ENCODE data around the gene ZFHX3.

ZFHX3 gene

DNA sequence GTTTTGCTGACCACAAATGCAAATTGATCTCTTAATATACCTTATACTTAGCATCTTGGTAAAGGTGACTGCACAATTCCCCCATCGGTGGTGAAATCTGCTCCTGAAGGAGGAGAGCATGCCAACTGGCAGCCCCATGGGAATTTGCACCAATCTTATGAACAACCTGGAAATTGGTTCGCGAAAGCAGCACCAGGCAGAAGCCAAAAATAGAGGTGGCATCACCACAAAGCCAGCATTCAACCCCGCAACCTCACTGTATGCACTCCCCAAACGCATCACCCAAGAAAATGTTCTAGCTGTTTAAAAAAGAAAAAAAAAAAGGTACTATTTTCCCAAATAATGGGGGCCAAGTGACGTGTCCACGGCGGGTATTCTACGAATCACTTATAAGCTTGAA, 213.4 kb downstream of the ZFHX3 start:
- in situ Hi-C loops (cut with MboI; ENCODE audit: low sequenced_read_pairs) = no loop called here

DNA sequence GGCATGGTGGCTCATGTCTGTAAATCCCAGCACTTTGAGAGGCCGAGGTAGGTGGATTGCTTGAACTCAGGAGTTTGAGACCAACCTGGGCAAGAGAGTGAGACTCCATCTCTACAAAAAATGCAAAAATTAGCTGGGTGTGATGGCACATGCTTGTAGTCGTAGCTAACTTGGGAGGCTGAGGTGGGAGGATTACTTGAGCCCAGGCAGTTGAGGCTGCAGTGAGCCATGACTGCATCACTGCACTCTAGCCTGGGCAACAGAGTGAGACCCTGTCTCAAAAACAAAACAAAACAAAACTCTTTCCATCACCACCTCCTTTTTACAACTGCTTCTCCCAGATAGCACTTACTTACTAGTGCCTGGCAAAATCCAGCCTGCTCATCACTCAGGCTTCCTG, 214.0 kb downstream of the ZFHX3 start:
- in situ Hi-C loops (cut with MboI; ENCODE audit: low sequenced_read_pairs) = no loop called here

DNA sequence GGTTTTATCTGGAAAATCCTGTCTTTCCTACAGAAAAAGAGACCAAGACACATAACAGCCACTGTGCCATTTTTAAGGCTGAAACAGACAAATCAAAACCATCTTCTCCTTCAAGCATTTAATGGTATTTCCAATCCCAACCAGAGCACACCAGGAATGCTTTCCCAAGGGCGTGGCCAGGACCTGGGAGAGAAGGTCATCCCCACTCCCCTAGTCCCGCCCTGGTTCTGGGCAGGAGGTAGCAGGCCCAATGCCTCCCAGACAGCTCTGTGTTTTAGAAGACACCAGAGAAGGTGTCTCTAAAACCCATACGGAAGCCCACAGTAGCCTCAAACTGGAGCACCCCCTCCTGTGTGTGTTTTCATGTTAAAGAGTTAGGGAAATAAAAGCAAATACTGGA, 214.4 kb downstream of the ZFHX3 start:
- in situ Hi-C loops (cut with MboI; ENCODE audit: low sequenced_read_pairs) = no loop called here

DNA sequence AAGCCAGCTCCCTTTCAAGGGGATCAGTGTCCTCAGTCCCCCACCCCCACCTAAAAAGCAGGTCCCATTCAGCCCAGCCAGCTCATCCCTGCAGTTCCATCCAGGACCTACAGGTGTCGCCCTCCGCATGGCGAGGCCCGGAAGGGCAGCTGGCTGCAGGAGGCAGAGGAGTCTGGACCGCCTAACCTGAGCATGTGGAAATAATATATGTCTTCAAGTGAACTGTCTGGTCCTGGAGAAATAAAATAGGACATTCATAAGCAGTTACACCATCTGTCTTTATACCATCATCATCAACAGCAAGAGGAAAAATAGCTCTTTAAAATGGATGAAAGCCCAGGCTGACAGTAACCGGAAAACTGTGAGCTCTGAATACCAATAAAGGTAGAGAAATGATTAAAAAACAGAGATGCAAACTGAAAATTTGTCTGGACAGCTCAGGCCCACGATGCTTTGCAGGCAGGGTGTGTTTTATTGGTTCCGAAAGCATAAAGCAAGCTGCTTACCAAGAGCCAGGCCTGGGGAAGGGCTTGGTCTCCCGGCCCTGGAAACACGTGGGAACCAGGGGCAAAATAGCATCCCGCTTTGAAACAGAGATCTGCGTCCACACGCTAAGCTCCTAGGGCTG, 215.2 kb downstream of the ZFHX3 start:
- in situ Hi-C loops (cut with MboI; ENCODE audit: low sequenced_read_pairs) = no loop called here

DNA sequence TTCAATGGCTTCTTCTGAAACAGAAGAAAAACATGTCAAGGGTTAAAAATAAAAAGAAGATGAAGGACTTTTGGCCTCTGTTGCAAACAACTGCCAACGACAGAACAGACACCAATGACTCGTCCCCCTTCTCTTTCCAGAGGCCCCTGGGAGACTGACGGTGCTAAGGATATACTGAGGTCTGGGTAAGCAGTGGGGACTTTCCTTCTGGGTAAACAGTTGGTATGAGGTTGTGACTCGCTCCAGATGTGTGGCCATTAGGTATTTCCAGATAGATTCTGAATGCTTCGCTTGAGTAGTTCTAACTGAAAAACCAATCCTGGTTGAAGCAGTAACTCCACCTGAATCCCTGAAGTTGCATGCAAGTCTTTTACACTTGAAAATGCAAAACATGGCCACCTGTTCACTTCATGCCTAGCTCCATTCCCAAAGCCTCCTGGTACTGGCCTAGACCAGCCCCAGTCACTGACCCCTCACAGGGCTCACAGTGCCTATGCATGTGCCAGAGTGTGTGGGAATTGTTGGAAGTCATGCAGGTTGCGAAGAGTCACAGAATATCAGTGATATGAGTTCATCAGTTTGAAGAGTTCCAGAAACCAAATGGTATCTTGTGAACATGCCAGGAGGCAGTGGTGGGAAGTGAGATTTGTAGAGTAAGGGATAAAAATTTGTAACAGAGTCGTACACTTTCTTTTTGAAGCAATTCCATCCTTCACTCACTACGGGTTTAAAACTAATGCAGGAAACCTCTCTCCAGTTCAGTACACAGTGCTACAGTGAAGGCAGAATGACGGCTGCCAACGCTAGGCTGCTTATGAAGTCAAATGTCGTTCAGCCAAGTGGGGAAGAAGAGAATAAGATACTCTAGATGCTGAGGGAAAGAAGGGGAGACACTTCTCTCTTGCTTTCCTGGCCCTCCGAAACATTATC, 217.8 kb downstream of the ZFHX3 start:
- in situ Hi-C loops (cut with MboI; ENCODE audit: low sequenced_read_pairs) = no loop called here

DNA sequence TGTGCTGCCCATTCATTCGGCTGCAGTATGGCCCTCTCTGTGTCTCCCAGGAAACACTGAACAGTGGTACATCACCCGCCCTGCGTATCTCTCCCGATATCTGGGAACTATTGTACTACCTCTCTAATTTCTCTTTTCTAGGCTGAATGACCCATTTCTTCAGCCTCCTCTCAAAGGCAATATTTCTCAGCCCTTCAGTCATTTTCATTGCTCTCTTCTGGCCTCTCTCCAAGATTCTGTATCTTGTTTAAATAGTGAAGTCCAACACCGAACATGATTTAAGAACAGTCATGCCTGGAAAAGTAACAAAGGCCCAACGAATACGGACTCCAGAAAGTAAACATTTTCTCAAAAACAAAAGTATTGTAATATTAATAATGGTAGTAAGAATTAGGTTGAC, 220.1 kb downstream of the ZFHX3 start:
- in situ Hi-C loops (cut with MboI; ENCODE audit: low sequenced_read_pairs) = no loop called here

DNA sequence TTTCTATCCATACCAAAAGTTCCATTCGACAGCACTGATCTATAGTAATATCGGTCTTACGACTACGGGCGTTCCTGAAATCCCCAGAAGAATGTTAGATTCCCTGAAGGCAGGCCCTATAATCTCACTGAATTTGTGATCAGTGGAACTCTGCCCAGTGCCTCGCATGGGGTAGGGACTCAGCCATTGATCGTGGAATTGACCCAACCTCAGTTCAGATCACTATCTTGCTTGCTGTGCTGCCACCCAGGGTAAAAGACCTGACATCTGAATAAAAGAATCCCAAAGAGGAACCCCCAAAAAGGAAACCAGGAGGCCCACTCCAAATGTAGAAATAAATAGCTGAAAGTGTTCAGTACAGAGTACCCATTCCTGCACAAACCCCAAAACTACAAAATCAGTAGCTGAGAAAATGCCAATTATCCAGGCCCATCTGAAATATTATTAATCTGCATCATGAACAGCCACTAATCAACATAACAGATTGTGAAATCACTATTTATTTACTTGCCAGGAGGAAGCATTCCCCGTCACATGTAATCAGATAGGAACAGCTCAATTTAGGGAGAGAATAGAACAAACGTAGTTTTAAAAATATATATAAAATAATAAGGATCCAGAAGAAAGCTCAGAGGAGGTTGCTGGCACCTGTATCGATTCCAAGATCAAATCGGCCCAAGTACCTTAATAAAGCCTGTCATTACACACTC, 221.9 kb downstream of the ZFHX3 start:
- in situ Hi-C loops (cut with MboI; ENCODE audit: low sequenced_read_pairs) = no loop called here

DNA sequence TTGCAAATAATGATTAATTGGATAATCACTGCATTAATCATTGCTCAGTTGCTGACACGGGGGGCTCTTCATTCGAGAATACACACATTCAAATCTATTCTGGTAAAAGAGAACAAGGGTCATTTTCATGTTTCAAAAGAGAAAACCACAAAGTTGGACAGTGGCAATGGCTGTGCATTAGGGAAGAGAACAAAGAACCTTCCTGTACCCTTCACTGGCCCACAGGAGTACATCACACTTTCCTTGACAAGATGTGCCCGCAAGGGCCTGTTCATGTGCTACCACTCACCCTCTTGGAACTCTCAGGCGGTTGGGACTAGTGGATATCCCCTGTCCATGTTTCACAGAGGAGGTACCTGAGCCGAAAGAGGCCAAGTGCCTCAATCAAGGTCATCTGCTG, 223.2 kb downstream of the ZFHX3 start:
- in situ Hi-C loops (cut with MboI; ENCODE audit: low sequenced_read_pairs) = no loop called here

DNA sequence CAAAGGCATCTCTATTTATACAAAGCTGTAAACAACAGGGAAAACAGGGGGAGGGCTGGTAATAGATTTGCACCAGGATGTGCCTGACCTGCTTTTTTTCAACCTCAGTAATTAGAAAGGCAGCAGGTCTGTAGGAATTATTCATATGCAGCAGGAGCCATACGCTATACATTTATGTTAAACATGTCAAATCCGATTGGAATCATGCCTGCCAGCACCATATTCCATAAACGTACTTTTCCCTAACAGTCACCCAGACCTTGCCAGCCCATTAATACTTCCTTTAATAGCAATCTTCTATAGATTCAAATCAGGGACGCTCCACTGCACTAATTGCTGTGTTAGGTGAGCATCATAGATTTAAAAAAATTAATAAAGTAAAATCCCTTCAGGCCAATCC, 223.9 kb downstream of the ZFHX3 start:
- in situ Hi-C loops (cut with MboI; ENCODE audit: low sequenced_read_pairs) = no loop called here

DNA sequence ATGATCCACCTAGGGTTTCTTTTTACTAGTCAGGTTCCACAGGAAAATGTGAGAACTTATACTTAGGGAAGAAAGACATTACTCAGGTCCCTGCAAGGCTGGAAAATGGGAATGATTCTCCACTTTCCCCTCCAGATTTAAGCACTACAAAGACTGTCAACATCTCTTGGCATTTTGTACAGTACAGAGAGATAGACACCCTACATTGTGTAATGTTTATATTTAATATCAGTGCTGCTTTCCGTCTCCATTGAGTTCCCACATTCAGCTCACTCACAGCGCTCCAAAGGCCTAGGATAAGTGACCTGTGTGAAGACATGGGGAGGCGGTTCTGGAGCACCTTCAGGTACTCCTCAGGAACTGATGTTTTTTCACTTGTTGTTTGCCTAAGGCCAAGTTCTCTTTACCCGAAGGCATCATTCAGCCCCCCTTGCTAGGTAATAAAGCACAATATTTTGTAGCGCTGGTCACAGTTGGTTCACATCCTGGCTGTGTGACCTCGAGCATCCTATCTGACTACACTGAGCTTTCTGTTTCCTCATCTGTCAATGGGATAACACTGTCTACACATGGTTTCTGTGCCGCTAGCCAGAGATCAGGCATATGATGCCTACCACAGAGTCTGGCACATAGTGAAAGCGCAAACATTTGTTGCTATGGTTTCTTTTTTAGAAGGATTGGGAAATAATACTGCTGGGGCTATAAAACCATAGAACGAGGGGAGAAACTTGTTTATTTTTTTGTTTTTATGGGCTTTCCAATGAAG, 226.6 kb downstream of the ZFHX3 start:
- in situ Hi-C loops (cut with MboI; ENCODE audit: low sequenced_read_pairs) = no loop called here

DNA sequence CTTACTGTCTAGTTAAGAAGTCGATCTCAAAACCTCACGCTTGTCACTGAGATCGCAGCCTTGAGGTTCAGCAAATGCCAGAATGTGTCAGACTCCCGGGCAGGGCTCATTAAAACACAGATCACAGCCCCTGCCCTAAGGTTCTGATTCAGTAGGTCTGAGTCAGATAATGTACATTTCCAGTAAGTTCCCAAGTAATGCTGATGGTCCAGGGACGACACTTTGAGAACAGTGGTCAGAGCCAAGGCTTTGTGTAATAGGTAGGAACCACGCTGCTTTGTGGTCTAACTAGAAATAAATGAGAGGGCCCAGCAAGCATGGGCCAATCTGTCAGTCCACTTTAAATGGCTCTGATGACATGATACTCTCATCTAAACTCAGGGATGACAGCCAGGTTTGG, 228.6 kb downstream of the ZFHX3 start:
- in situ Hi-C loops (cut with MboI; ENCODE audit: low sequenced_read_pairs) = no loop called here

DNA sequence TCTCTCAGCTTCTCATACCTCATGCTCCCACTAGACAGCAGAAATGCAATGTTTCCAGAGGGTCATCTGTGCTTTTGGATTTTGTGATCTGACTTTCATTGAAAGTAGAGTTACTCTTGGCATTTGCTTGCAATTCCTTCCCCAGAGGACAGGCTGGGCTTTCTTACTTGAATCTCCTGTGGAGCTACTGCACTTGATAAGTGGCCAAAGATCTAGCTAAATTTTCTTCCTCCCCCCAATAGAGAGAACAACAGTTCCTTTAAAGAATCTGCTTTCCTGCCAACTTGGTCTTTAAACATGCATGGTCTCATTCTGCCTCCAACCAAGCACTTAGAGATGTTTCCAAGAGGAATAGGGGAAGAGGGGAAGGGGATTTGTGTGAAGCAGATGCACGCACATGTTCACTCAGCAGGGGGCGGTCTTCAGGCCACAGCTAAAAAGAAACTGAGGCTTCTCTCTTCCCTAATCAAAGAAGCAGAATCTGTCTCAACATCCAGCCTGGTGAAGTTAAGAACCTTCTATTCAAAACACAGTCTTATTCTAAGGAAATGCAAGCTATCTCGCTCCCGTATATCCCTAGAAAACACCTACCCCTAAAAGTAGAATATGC, 229.6 kb downstream of the ZFHX3 start:
- in situ Hi-C loops (cut with MboI; ENCODE audit: low sequenced_read_pairs) = no loop called here

DNA sequence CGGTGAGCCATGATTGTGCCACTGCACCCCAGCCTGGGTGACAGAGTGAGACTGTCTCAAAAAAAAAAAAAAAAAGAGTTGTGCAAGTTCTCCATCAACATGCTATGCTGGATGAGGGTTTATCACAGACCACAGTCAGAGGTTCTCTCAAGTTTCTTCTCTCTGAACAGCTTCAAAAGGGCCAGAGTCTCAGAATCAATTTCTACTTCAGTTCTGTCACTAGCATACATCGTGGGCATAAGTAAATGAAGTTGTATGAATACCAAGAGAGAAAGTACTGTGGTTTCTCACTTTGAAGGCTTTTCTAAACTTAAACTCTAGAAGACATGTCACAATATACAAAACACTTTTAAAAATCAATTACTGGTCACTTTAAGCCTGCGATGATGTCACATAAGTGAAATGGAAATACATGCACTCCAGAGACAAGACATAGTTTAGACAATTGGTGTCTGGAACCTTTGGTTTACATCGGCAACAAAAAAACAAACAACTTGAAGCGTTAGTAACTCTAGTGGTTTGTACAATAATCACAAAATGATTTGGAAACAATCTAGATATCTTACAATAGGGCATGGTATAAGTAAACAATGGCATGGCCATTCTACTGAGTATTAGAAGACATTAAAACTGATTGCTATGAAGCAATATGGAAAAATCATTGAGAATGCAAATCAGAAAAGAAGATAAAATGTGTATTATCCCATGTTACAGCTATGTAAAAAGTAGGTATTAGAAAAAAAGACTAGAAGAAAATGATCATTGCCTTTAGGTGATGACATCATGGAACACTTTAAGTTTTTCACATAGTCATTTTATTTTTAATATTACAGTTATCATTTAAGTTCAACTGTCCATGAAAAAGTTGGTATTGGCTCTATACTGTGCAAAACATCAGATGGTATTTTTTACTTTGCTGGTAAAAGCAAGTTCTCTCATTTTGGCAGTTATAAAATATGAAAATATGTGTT, 232.3 kb downstream of the ZFHX3 start:
- in situ Hi-C loops (cut with MboI; ENCODE audit: low sequenced_read_pairs) = no loop called here

DNA sequence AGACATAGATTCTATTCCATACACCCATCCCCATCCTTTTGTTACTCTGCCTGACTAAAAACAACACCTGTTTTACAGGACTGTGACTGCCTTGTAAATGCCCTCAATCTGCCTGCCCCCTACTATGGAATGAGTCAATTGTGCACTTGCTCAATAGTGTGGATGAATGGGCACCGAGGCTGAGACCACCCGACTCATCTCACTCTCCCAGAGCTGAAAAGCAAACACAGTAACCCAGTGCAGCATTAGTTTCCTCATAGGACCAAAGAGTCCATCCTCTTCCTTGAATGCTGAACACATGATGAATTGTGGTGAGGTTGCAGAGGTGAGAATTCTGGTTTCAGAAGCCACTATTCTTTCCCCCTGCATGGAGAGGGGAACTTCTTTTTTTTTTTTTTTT, 233.7 kb downstream of the ZFHX3 start:
- in situ Hi-C loops (cut with MboI; ENCODE audit: low sequenced_read_pairs) = no loop called here

DNA sequence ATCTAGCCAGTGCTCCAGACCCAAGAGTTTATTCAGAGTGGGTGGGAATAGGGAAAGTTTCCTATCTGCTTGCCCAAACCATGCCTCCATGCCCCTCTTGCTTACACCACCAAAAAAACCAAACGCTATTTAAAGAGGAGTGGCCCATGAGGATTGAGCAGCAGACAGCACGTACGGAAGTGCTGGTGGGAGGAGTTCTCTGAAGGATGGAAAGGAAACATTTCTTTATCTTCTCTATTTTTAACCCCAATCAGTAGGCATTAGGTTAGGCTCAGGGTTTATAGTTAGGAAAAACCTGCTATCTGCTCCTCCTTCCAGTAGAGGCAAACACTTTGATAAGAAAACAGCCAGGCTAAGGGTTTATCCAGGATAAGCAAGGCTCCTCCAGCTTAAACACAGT, 235.3 kb downstream of the ZFHX3 start:
- in situ Hi-C loops (cut with MboI; ENCODE audit: low sequenced_read_pairs) = no loop called here

DNA sequence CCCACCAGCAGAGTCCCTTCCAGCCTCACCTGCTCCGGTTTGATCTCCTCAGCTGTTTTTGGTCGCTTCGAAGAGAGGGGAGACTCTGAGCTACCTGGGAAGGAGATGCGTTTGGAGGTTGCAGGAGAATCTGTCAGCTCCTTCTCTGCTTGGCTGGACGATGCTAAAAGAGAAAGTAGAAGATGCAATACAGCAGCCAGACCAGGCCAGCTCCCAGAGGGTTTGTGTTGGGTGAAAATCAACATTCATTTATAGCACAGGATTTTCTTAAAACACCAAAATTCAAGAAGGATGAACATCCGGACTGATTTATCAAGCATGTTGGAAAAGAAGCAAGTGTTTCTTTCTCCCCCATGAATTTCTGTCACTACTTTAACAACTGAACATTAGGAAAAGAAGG, 236.1 kb downstream of the ZFHX3 start:
- in situ Hi-C loops (cut with MboI; ENCODE audit: low sequenced_read_pairs) = no loop called here

DNA sequence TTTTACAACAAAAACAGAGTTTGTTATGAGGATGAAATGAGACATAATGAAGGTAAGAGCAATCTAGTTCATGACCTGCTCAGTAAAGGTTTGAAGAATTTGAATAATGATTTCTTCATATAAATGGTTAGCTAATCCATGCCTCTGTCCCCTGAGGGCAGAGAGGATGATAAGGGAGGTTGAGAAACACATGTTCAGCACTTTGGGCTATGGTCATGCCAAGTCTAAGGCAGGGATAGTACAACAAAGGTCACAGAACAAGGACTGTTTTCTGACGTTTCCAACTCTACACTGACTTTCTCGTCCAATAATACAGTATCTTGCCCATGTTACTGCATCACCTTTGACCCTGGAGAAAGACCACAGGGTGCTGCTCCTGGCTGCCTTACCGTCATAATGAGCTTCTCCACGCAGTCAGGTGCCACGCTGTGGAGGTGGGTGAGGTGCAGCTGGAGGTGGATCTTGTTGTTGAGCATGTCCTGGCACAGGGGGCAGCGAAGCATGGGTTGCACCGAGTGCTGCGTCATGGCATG, 236.7 kb downstream of the ZFHX3 start:
- in situ Hi-C loops (cut with MboI; ENCODE audit: low sequenced_read_pairs) = no loop called here

DNA sequence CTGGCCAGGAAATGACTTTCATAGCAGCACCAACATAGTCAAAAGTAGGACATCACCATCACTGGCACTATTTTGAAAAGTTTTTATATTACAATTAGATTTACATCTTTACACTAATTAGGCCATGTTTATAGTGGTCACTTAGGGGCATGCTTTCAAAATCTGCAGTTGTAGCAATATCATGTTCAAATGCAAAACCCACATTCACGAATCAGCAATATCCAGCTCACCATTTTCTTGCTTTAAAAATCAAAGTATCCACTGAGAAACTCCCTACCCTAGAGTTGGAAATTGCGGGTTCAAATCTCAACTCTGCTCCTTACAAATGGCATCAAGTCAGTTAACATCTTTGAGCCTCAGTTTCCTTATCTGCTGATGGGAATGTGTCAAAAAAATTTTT, 237.4 kb downstream of the ZFHX3 start:
- in situ Hi-C loops (cut with MboI; ENCODE audit: low sequenced_read_pairs) = no loop called here

DNA sequence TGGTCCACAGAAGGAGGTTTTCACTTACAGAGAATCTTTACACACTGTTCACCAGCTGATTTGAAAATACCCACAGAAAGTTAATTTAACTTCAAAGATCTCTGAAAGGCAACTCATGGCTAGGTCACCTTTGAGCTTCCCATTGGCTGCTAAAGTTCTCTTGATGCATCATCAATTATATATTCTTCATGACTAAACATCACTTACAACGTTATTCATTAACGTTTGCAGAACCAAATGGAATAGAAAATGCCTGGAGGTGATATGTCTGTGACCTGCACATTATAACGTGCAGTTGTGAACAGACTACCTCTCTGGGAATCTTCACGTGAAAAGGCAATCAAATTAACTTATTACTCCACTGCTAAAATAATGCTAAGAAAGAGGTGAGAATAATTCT, 238.5 kb downstream of the ZFHX3 start:
- in situ Hi-C loops (cut with MboI; ENCODE audit: low sequenced_read_pairs) = no loop called here

Measured in HL-60/S4 treated with phorbol 12-myristate 13-acetate at 8.2 ng/mL for 4 days and 3 days (cell line).